ENCODE results near the gene TGFA.

TGFA gene

GRCh38 chr2:70463581-70463980, 90.0 kb downstream of the TGFA start:
- no peak for TF ChIP-seq CTCF (IDR thresholded peaks at IDR 0.05)

- no peak for TF ChIP-seq CTCF (IDR thresholded peaks at IDR 0.05)
Measured at GRCh38 chr2:70461981-70462876, 91.4 kb downstream of the TGFA start.

- TF ChIP-seq CTCF (IDR thresholded peaks at IDR 0.05), result no peak
Measured at GRCh38 chr2:70461414-70461813, 92.2 kb downstream of the TGFA start.

GRCh38 chr2:70460333-70460732, 93.3 kb downstream of the TGFA start:
- TF ChIP-seq CTCF (IDR thresholded peaks at IDR 0.05), result no peak

GRCh38 chr2:70458661-70459060, 95.0 kb downstream of the TGFA start:
- no peak for TF ChIP-seq CTCF (IDR thresholded peaks at IDR 0.05)

GRCh38 chr2:70456585-70457495, 96.8 kb downstream of the TGFA start:
- TF ChIP-seq CTCF (IDR thresholded peaks at IDR 0.05), result no peak

- TF ChIP-seq CTCF (IDR thresholded peaks at IDR 0.05), result no peak
Measured at GRCh38 chr2:70454936-70455544, 98.6 kb downstream of the TGFA start.
